WI38 (cell line): ENCODE measurements around the gene SARDH.

Source experiments
- H3K4me3 ChIP-seq: 2 replicates; pipeline ENCODE4 v1.5.1; 2011; ENCODE audit warnings: low read depth, mild to moderate bottlenecking, control low read depth, low read length
- CTCF ChIP-seq: IDR thresholded peaks from 2 replicates; pipeline ENCODE4 v1.5.1; 2012; ENCODE audit warnings: low read depth, mild to moderate bottlenecking, control low read depth, low read length

SARDH gene

GRCh38 chr9:133779516-133780403, 41.6 kb upstream of the SARDH start:
- TF ChIP-seq CTCF, result no peak
- no peak overlapping the region for H3K4me3 ChIP-seq

GRCh38 chr9:133779081-133779480, 40.9 kb upstream of the SARDH start:
- TF ChIP-seq CTCF, result no peak
- H3K4me3 ChIP-seq, result no peak overlapping the region

GRCh38 chr9:133778336-133779013, 40.3 kb upstream of the SARDH start:
- no peak overlapping the region for H3K4me3 ChIP-seq
- TF ChIP-seq CTCF, result no peak

GRCh38 chr9:133777871-133778270, 39.7 kb upstream of the SARDH start:
- no peak for TF ChIP-seq CTCF
- no peak overlapping the region for H3K4me3 ChIP-seq

GRCh38 chr9:133777068-133777791, 39.1 kb upstream of the SARDH start:
- no peak for TF ChIP-seq CTCF
- no peak overlapping the region for H3K4me3 ChIP-seq

GRCh38 chr9:133775951-133776905, 38.1 kb upstream of the SARDH start:
- H3K4me3 ChIP-seq, result no peak overlapping the region
- no peak for TF ChIP-seq CTCF
